HepG2 (cell line): ENCODE results near the gene ABCB8. TPM values are rescaled to one million over a fixed set of nuclear protein-coding genes. Genes with fewer than 3 reads are reported as not detected.
A peak's percentile ranks its signal among the peaks of the same experiment; 100 is the strongest.

Experiments used
- ATM ChIP-seq: fragments of 450-650 bp; IDR thresholded peaks from 2 replicates; pipeline ENCODE4 v1.7.1; 2017; ENCODE audit warnings: mild to moderate bottlenecking, borderline replicate concordance
- BHLHE40 ChIP-seq: IDR thresholded peaks from 2 replicates; pipeline ENCODE4 v1.6.1; 2011; ENCODE audit warnings: low read length, improper control_type of control experiment
- EP300 ChIP-seq, 3 experiments: sonication (generic) in 1 of 3; formaldehyde crosslinking in 1 of 3; IDR thresholded peaks; 2 replicates each; pipeline versions ENCODE4 v1.5.1 to v1.6.1; 2011 to 2020; ENCODE audit warnings: low read depth in 2 of 3, low read length in 2 of 3, borderline replicate concordance in 1 of 3, improper control_type of control experiment in 1 of 3, mild to moderate bottlenecking in 1 of 3, missing genetic modification reagents in 1 of 3, moderate library complexity in 1 of 3
- ETV5 ChIP-seq: IDR thresholded peaks from 2 replicates; pipeline ENCODE4 v1.6.1; 2018; ENCODE audit warnings: missing biosample characterization, missing genetic modification reagents, inconsistent platforms, borderline replicate concordance
- FOSL1 ChIP-seq: sonication (generic); formaldehyde crosslinking; IDR thresholded peaks from 2 replicates; pipeline ENCODE4 v1.9.0; 2021; ENCODE audit warnings: missing genetic modification reagents, borderline replicate concordance
- HNF1A ChIP-seq, 2 experiments: sonication (generic) in 1 of 2; formaldehyde crosslinking in 1 of 2; IDR thresholded peaks; 2 replicates each; pipeline versions ENCODE4 v1.4.0 to v1.6.1; 2016 to 2020; ENCODE audit warnings: borderline replicate concordance in 1 of 2, low read depth in 1 of 2, mild to moderate bottlenecking in 1 of 2, missing genetic modification reagents in 1 of 2
- HOXA5 ChIP-seq: sonication (generic); formaldehyde crosslinking; IDR thresholded peaks from 2 replicates; pipeline ENCODE4 v1.4.0; 2020; ENCODE audit warnings: missing genetic modification reagents
- KLF11 ChIP-seq: IDR thresholded peaks from 2 replicates; pipeline ENCODE4 v1.6.1; 2016; ENCODE audit warnings: missing compliant biosample characterization
- MAFF ChIP-seq: IDR thresholded peaks from 2 replicates; pipeline ENCODE4 v1.6.1; 2011; ENCODE audit warnings: low read depth, low read length, improper control_type of control experiment
- NONO ChIP-seq, 2 experiments: fragments of 450-650 bp in 1 of 2; sonication (generic) in 1 of 2; formaldehyde crosslinking in 1 of 2; IDR thresholded peaks in 1 of 2; conservative IDR thresholded peaks in 1 of 2; 2 replicates each; pipeline versions ENCODE4 v1.6.1 to v1.8.0; 2017 to 2022; ENCODE audit warnings: mild to moderate bottlenecking in 1 of 2, missing genetic modification reagents in 1 of 2, moderate library complexity in 1 of 2
- NPAS2 ChIP-seq: sonication (generic); formaldehyde crosslinking; IDR thresholded peaks from 2 replicates; pipeline ENCODE4 v1.8.0; 2022; ENCODE audit warnings: mild to moderate bottlenecking, missing genetic modification reagents, borderline replicate concordance
- NRL ChIP-seq: sonication (generic); formaldehyde crosslinking; IDR thresholded peaks from 2 replicates; pipeline ENCODE4 v1.5.0; 2020; ENCODE audit warnings: missing genetic modification reagents, mild to moderate bottlenecking, moderate library complexity, borderline replicate concordance
- PHF8 ChIP-seq: sonication (generic); formaldehyde crosslinking; IDR thresholded peaks from 2 replicates; pipeline ENCODE4 v1.5.0; 2020; ENCODE audit warnings: missing genetic modification reagents
- POGZ ChIP-seq: sonication (generic); formaldehyde crosslinking; IDR thresholded peaks from 2 replicates; pipeline ENCODE4 v1.4.0; 2020; ENCODE audit warnings: mild to moderate bottlenecking, missing genetic modification reagents
- RBM22 ChIP-seq: fragments of 200-400 bp; formaldehyde crosslinking; optimal IDR thresholded peaks from 2 replicates; pipeline ENCODE3; 2017; ENCODE audit warnings: mild to moderate bottlenecking, low read length, moderate library complexity
- SMAD9 ChIP-seq: sonication (generic); formaldehyde crosslinking; IDR thresholded peaks from 2 replicates; pipeline ENCODE4 v1.5.1; 2020; ENCODE audit warnings: mild to moderate bottlenecking, missing genetic modification reagents
- SP2 ChIP-seq: sonication (generic); formaldehyde crosslinking; IDR thresholded peaks from 2 replicates; pipeline ENCODE4 v1.5.1; 2020; ENCODE audit warnings: mild to moderate bottlenecking, missing genetic modification reagents
- TBX3 ChIP-seq: fragments of 450-650 bp; IDR thresholded peaks from 2 replicates; pipeline ENCODE4 v1.6.1; 2017; ENCODE audit warnings: antibody characterized with exemption, mild to moderate bottlenecking, inconsistent platforms, borderline replicate concordance
- XBP1 ChIP-seq: sonication (generic); formaldehyde crosslinking; IDR thresholded peaks from 2 replicates; pipeline ENCODE4 v1.5.0; 2020; ENCODE audit warnings: missing genetic modification reagents
- ZNF333 ChIP-seq: sonication (generic); formaldehyde crosslinking; IDR thresholded peaks from 2 replicates; pipeline ENCODE4 v1.4.0; 2020; ENCODE audit warnings: mild to moderate bottlenecking, missing genetic modification reagents, borderline replicate concordance
- ZNF44 ChIP-seq: sonication (generic); formaldehyde crosslinking; IDR thresholded peaks from 2 replicates; pipeline ENCODE4 v1.5.1; 2020; ENCODE audit warnings: mild to moderate bottlenecking, missing genetic modification reagents
- ZNF530 ChIP-seq: sonication (generic); formaldehyde crosslinking; IDR thresholded peaks from 2 replicates; pipeline ENCODE4 v1.5.0; 2020; ENCODE audit warnings: low read depth, mild to moderate bottlenecking, missing genetic modification reagents
- ZSCAN29 ChIP-seq: sonication (generic); formaldehyde crosslinking; conservative IDR thresholded peaks from 2 replicates; pipeline ENCODE4 v1.4.0; 2020; ENCODE audit warnings: mild to moderate bottlenecking, missing genetic modification reagents
- polyA plus RNA-seq, 8 experiments: library from polyadenylated mRNA; depleted of rRNA in 3 of 8; stranded (reverse) in 7 of 8; unstranded in 1 of 8; fragments of >200 nt; fragmentation: Illumina TruSeq in 4 of 8; extraction: Trizol in 4 of 8; gene quantifications; 2 replicates each; pipeline versions ENCODE4 v1.2.1 to v1.2.3, GENCODE V29; 2011 to 2016; ENCODE audit warnings: low read depth in 4 of 8, missing spikeins in 1 of 8, mixed read lengths in 1 of 8; ENCODE audit not compliant: insufficient read depth in 1 of 8
- total RNA-seq, 5 experiments: library from RNA; depleted of rRNA; stranded (reverse); fragments of >200 nt; fragmentation: Illumina TruSeq; extraction: Trizol; gene quantifications; 2 replicates each; pipeline ENCODE4 v1.2.3, GENCODE V29; 2016; ENCODE audit warnings: low read depth in 1 of 5
- TF ChIP-seq, protein P1 (sequence below): sonication (generic); formaldehyde crosslinking; IDR thresholded peaks from 2 replicates; pipeline ENCODE4 v1.4.0; 2020; ENCODE audit warnings: missing genetic modification reagents

ABCB8 gene
- total and polyA plus RNA-seq, 2 of the 13 experiments (the other 11 are each of a cell fraction or from before 2014, with no cell fraction given): 6.6 to 16.7 TPM

GRCh38 chr7:151057989-151058780 is 29.9 kb downstream of the ABCB8 start (continued):
- no peak for TF ChIP-seq NRL (CRISPR knock-in tag)
- TF ChIP-seq, protein P1, sequence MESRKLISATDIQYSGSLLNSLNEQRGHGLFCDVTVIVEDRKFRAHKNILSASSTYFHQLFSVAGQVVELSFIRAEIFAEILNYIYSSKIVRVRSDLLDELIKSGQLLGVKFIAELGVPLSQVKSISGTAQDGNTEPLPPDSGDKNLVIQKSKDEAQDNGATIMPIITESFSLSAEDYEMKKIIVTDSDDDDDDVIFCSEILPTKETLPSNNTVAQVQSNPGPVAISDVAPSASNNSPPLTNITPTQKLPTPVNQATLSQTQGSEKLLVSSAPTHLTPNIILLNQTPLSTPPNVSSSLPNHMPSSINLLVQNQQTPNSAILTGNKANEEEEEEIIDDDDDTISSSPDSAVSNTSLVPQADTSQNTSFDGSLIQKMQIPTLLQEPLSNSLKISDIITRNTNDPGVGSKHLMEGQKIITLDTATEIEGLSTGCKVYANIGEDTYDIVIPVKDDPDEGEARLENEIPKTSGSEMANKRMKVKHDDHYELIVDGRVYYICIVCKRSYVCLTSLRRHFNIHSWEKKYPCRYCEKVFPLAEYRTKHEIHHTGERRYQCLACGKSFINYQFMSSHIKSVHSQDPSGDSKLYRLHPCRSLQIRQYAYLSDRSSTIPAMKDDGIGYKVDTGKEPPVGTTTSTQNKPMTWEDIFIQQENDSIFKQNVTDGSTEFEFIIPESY (CRISPR knock-in tag): no peak
- no peak for TF ChIP-seq RBM22
- no peak for TF ChIP-seq ATM
- no peak for TF ChIP-seq KLF11 (CRISPR knock-in tag)
- no peak; a peak in 1 of 4 replicates for TF ChIP-seq EP300 (IDR thresholded peaks at IDR 0.05; ENCODE audit: low read depth in 2 of 2, low read length in 2 of 2)
- no peak for TF ChIP-seq EP300 (CRISPR knock-in tag; IDR thresholded peaks at IDR 0.05; ENCODE audit: borderline replicate concordance)
- no peak for TF ChIP-seq MAFF
- peak; percentile 92 for TF ChIP-seq HOXA5 (CRISPR knock-in tag)
- TF ChIP-seq ZSCAN29 (CRISPR knock-in tag): no peak
- peak; percentile 68; the same call in 1 of the 2 replicates for TF ChIP-seq ETV5 (CRISPR knock-in tag)
- peak; percentile 73; the same call in 1 of the 2 replicates for TF ChIP-seq PHF8
- no peak for TF ChIP-seq POGZ (CRISPR knock-in tag)
- no peak for TF ChIP-seq ZNF44 (CRISPR knock-in tag)
- no peak for TF ChIP-seq FOSL1 (CRISPR knock-in tag)
- no peak for TF ChIP-seq ZNF530 (CRISPR knock-in tag)
- TF ChIP-seq ZNF333 (CRISPR knock-in tag): no peak
- TF ChIP-seq SP2 (CRISPR knock-in tag): no peak
- no peak for TF ChIP-seq NONO (IDR thresholded peaks at IDR 0.05)
- no peak for TF ChIP-seq NONO (CRISPR knock-in tag; conservative IDR thresholded peaks at IDR 0.05)
- TF ChIP-seq BHLHE40: 0 out of 2 replicates have a peak, but pooled peaks have one; percentile 9
- 0 out of 2 replicates have a peak, but pooled peaks have one; percentile 10 for TF ChIP-seq XBP1 (CRISPR knock-in tag)
- TF ChIP-seq TBX3: no peak
- TF ChIP-seq SMAD9 (CRISPR knock-in tag): no peak
- no peak for TF ChIP-seq NPAS2
- TF ChIP-seq HNF1A (IDR thresholded peaks at IDR 0.05; ENCODE audit: low read depth): peak; percentile 59
- peak; percentile 79; the same call in 1 of the 2 replicates for TF ChIP-seq HNF1A (CRISPR knock-in tag; IDR thresholded peaks at IDR 0.05; ENCODE audit: borderline replicate concordance)
